RPMI7951 (cell line): ENCODE results near the gene RNPEP. TPM values are rescaled to one million over a fixed set of nuclear protein-coding genes. Genes with fewer than 3 reads are reported as not detected.
"Not testable (repeated sequence)": the region's sequence is repeated elsewhere in the genome, so short reads cannot be mapped to it uniquely, and the experiment has no call there.

Experiments used
- DNase-seq: peaks from one replicate; pipeline ENCODE4 v3.0.0-alpha.2; 2012; ENCODE audit warnings: low read depth
- total RNA-seq: library from RNA; depleted of rRNA; stranded (reverse); fragments of >200 nt; shearing (Covaris generic); gene quantifications from 2 replicates; pipeline ENCODE4 v1.2.3, GENCODE V29; 2014

RNPEP gene
- total RNA-seq, 1 experiment from 2014 or later: 46.6 TPM

DNA sequence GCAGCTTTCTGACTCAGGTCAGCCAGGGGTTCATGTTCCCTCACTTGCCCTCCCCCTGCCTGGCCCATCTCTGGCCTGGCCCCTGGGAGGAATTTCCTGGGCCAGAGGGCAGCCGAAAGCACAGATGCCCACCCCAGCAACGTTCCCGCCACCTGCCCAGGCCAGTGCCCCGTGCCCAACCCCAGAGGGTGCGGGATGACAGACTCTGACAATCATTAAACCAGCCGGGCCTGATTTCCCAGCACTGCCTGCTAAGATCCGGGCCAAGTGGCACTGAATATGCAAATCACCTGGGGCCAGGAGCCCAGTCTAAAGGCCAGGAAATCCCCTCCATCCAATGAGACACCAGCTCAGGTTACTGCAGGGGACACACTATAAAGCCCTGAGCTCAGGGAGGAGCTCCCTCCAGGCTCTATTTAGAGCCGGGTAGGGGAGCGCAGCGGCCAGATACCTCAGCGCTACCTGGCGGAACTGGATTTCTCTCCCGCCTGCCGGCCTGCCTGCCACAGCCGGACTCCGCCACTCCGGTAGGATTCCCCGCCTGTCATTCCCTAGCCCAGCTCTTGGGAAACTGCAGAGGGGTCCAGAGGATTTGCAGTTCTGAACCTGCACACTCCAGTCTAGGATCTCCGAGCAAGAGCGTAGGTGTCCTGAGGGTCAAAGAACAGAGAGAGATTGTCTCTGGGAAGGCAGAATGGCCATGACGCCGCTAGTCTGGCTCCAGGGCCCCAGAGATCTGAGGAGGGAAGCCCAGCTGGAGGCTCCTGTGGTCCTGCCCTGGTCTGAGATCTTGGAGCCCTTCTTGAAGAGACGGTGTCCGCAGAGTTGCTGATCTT, 27.9 kb downstream of the RNPEP start, which contains the start of gene ELF3:
Gene ELF3, plus strand, starts transcription at position 408 of the 836 bp plus-strand sequence. CDS start 550 bp downstream, outside the sequence.
- DNase-seq: no peak

DNA sequence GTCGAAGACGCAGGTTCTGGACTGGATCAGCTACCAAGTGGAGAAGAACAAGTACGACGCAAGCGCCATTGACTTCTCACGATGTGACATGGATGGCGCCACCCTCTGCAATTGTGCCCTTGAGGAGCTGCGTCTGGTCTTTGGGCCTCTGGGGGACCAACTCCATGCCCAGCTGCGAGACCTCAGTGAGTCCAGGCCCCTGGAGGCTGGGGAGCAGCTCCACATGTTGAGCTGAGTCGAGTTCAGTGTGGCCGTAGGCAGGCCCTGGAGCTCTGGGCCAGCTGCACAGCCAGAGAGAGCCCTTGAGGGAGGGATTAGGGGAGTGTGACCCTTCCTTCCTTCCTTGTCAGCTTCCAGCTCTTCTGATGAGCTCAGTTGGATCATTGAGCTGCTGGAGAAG, 29.5 kb downstream of the RNPEP start:
- no peak for DNase-seq

DNA sequence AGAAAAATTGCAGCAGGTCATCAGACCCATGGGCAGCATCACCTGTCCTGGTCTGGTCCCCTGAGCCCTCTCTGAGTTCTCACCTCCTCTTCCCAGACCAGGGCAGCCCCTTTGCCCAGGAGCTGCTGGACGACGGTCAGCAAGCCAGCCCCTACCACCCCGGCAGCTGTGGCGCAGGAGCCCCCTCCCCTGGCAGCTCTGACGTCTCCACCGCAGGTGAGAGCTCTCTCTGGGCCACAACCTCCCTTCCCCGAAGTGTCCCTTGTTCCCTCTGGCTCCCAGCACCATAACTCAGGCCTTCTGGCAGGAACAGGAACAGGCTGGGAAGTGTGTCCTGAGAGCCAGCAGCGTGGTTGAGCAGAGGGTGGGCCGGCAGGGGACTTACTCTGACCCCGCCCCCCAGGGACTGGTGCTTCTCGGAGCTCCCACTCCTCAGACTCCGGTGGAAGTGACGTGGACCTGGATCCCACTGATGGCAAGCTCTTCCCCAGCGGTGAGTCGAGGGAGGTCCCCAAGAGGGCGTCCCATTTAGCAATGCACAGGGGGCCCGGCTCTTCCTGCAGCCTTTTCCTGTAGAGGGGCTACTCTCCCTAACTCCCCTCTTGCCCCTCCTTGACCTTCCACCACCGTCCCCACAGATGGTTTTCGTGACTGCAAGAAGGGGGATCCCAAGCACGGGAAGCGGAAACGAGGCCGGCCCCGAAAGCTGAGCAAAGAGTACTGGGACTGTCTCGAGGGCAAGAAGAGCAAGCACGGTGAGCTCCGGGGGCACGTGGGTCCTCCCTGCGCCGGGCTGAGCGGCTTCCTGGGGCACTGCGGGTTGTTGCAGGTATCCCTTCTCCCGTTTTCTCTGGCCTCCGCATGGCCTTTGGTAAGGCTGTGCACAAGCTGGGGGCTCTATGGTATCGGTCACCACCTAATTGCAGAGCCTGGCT, 30.4 kb downstream of the RNPEP start:
- DNase-seq: no peak

DNA sequence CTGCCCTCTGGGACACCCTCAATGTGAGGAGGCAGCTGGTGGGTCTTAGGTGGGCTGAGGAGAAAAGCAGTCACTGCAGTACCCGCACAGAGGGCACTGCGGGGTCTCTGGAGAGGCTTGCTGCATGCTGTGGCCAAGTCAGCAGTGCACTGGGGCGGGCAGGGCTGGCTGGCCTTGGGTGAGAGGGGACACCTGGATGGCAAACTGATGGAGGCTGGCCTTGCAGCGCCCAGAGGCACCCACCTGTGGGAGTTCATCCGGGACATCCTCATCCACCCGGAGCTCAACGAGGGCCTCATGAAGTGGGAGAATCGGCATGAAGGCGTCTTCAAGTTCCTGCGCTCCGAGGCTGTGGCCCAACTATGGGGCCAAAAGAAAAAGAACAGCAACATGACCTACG, 31.2 kb downstream of the RNPEP start:
- DNase-seq: no peak

DNA sequence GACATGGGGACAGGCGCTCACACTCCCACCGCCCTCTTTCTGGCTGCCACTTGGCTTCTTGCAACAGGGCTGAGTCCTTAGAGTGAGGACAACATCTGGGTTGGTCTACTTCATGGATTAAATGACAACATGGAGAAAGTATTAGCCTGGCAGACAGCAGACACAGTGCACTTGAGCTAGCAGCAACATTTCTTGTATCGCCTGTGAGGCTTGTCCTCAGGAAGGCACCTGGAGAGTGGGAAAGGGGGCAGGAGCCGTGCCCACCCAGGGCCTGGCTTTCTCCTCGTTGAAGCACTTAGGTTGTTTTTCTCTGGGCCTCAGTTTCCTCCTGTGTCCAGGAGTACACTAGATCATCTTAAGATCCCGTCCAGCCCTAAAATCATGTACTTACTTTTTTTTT, 31.6 kb downstream of the RNPEP start:
- DNase-seq: no peak

DNA sequence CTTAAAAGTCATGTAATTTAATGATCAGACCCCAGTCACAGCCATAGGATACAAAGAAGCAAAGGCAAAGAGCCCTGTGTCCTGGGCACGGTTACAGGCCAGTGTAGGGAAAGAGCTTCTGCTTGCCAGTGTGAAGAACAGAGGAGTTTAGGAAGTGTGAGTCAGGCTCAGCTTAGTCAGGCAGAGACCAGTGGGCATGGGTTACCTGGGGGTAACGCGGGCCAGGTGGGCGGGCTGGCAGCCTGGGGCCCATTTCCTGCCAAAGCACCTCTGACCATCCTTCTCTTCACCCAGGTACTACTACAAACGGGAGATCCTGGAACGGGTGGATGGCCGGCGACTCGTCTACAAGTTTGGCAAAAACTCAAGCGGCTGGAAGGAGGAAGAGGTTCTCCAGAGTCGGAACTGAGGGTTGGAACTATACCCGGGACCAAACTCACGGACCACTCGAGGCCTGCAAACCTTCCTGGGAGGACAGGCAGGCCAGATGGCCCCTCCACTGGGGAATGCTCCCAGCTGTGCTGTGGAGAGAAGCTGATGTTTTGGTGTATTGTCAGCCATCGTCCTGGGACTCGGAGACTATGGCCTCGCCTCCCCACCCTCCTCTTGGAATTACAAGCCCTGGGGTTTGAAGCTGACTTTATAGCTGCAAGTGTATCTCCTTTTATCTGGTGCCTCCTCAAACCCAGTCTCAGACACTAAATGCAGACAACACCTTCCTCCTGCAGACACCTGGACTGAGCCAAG, 32.6 kb downstream of the RNPEP start:
- DNase-seq: no peak

DNA sequence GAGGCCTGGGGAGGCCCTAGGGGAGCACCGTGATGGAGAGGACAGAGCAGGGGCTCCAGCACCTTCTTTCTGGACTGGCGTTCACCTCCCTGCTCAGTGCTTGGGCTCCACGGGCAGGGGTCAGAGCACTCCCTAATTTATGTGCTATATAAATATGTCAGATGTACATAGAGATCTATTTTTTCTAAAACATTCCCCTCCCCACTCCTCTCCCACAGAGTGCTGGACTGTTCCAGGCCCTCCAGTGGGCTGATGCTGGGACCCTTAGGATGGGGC, 33.2 kb downstream of the RNPEP start:
- DNase-seq: no peak

DNA sequence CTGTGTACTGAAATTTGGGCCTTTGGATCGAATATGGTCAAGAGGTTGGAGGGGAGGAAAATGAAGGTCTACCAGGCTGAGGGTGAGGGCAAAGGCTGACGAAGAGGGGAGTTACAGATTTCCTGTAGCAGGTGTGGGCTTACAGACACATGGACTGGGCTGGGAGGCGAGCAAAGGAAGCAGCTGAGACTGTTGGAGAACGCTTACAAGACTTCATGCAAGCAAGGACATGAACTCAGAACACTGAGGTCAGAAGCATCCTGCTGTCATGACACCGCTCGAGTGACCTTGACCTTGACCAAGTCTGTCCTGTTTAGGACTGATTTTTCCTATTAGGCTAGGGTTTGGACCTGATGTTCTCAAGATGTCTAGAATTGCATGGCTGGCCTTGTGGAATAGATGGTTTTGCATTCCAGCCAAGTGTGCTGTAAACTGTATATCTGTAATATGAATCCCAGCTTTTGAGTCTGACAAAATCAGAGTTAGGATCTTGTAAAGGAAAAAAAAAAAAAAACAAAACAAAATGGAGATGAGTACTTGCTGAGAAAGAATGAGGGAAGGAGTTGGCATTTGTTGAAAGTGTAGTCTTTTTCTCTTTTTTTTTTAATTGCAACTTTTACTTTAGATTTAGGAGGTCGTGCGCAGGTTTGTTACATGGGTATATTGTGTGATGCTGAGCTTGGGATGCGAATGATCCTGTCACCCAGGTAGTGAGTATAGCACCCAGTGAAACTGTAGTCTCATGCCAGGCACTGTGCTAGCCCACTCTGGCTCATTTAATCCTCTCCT, 33.8 kb downstream of the RNPEP start:
- no peak for DNase-seq

DNA sequence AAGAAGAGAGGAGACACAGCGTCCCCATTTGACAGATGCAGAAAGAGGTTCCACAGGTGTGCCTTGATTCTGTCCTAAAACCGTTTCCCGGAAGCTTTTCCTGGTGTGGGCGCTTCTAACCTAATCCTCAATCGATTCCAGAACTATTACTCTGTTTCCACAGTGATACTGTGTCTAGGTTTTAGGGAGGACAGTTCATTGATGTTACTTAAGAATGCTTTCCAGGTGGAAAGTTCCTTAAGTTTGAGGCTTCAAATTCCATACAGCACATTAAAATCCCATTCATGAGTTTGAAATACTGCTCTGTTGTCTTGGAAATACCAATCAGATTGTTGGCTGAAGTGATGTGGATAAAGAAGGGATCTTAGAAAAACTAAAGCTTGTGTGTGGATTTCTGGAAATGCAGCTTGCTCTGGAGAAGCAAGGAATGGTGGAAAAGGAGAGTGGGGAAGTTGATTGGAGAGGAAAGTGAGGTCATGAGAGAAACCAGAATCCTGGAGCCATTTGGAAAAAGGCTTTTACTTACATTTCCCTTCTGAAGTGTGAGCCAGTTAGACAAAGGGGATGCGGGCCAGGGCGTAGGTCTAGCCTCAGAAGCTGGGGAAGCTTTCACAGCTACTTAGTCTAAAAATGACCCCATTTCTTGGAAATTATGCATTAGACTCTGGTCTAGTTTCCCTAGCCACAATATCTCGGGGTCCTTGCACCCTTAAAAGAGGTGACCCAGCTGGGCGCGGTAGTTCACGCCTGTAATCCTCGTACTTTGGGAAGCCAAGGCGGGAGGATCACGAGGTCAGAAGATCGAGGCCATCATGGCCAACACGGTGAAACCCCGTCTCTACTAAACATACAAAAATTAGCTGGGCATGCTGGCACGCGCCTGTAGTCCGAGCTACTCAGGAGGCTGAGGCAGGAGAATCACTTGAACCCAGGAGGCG, 34.6 kb downstream of the RNPEP start:
- DNase-seq: no peak

DNA sequence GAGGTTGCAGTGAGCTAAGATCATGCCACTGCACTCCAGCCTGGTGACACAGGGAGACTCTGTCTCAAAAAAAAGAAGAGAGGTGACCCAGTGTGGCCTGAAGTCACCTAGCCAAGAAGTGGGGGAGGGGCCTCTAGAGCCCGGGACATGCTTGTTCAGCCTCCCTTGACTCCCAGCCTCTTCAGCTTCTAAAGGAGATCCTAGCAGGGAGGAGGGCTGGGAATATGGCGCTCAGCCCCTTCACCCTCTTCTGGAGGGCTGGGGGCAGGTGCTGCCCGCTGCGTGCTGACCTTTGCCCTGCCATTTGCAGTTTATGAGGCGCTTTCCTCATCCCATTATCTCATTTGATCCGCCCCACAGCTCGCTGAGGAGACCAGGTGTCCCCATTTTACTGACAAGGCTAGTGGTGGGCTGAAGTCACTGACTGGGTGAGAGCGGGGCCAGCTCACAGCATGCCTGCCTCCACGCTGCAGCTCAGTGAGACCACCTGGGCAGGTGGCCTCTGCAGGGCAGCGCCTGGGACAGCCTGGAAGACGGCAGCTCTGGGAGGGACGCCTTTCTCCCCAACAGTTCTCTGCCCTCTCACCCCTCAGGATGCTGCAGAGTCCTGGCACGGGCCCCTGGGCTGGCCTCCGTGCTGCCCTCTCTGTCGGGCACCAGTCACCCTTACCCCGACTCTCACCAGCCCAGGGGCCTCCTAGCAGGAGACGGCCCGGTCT, 35.5 kb downstream of the RNPEP start:
- no peak for DNase-seq

DNA sequence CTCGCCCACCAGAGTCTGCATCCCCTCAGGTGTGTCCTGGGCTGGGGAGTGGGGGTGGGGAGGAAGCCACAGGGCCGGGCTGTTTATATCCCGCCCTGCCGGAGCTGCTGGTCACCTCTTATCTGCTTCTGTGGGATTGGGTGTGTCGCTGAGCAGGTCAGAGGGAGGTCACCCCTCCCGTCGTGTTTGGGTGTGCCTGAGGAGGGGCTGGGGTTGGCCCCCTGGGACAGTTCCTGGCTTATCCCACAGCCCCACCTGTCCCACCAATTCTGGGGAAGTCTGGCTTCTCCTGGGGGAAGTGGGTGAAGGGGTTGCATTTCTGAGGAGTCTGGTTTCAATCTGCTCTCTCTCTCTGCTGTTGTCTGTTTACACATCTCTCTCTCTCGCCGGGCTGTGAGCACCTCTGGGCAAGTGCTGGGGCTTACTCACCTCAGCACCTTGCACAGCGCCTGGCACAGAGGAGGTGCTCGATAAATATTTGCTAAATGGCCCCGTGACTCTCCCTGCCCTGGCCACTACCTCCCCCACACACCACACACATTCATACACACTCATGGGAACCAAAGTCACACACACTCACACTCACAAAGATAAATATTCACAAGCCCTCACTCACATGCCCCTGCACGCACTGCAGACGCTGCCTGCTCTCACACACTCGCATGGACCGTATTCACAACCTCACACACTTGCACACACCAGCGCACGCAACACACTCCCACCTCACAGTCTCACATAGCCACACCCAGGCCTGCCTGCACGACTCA, 36.2 kb downstream of the RNPEP start:
- DNase-seq: no peak

DNA sequence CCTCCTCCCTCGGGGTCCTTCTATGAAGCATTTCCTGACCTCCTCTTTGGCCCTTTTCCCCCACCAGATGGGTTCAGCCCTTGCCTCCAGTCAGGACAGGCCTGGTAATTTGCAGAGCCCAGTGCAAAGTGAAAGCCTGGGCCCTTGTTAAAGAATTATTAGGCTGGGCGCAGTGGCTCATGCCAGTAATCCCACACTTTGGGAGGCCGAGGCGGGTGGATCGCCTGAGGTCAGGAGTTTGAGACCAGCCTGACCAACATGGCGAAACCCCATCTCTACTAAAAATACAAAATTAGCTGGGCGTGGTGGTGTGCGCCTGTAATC, 36.7 kb downstream of the RNPEP start:
- not testable (repeated sequence) for DNase-seq

DNA sequence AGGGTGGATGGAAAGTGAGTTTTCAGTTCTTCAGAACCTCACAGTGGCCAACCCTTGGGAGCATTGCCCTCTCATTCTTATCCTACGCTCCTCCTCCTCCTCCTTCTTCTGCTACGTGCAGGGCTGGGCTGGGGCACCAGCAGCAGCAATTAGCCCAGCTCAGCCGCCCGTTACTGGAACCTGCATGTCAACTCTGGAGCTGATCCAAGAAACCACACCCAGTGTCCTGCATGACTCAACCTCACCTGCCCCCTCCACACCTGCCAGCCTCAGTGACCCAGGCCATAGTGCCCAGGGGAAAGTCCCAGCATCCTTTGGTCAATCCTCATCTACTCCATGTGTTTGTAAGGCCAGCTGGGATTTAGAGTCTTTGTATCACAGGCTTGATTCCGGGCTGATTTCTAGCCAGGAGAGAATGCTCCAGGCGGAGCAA, 40.6 kb downstream of the RNPEP start:
- DNase-seq: no peak

DNA sequence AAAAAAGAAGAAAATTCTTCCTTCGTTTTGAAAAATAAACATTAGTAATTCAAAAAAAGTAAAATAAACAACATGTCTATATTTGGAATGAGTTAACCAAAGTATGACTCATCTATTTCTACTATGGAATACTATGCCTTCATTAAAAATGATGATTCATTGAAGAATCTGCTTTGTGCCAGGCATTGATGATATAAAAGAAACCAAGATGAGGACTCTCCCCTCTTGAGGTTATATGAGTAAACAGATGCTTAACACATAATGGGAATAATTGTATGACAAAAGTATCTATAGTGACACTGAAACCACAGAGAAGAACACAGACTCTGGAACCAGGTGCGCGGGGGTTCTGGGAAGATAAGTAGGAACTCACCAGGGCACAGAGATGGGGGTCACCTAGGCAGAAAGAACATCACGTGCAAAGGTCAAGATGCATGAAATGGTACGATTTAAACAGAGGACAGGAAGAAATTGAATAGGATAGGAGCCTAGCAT, 46.8 kb downstream of the RNPEP start:
- peak; percentile 76 for DNase-seq

DNA sequence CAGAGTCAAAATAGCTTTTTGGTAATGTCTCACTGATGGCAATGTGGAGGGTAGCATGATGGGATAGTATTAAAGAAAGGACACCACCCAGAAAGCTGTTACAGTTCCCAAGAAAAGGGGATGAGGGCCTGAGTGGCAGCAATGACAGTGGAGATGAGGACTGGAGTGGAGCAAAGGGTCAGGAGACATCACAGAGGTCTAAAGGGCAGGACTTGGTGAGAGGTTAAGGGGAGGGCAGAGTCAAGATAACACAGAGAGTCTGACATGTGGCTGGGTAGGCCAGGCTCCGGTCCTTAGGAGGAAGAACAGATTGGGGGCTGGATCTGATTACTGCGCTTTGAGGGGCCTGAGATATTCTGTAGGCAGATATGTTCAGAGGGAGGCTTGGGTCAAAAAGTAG, 47.3 kb downstream of the RNPEP start:
- no peak for DNase-seq

DNA sequence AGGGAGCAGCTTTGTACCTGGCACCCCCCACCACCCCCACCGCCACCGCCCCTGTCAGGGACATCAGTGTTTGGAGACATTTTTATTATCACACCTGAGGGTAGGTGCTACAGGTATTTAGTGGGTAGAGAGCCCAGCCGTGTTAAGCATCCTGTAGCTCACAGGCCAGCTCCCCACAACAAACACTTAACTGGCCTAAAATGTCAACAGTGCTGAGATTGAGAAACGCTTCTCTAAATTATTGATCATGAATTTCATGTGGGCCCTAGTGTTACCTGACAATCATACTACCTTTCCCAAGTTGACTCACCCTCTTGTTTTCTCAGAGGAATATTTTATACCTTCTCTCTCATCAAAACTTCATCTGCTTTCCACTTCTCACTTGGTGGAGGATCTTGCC, 49.3 kb downstream of the RNPEP start:
- DNase-seq: no peak

DNA sequence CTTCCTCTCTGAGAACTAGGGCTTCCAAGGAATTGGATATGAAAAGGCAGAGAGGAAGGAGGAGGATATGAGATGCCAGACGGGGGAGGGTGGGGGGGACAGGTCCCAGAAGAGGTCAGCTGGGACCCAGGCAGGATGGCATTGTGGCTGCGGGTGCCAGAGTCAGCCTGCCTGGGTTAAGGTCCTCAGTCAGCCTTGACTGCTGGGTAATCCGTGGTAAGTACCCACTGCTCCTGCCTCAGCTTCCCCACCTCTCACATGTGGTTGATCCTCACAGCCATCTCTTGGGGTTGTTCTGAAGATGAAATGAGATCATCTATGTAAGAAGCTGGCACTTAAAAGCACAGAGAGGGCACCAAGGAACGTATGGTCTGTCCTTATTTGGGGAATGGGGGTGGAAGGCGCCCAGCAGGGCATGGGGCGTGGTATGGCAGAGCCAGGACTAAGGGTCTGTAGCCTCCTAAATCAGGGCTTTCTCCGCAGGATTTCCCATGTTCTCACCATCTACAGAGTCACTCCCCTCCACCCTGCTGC, 51.8 kb downstream of the RNPEP start:
- no peak for DNase-seq

DNA sequence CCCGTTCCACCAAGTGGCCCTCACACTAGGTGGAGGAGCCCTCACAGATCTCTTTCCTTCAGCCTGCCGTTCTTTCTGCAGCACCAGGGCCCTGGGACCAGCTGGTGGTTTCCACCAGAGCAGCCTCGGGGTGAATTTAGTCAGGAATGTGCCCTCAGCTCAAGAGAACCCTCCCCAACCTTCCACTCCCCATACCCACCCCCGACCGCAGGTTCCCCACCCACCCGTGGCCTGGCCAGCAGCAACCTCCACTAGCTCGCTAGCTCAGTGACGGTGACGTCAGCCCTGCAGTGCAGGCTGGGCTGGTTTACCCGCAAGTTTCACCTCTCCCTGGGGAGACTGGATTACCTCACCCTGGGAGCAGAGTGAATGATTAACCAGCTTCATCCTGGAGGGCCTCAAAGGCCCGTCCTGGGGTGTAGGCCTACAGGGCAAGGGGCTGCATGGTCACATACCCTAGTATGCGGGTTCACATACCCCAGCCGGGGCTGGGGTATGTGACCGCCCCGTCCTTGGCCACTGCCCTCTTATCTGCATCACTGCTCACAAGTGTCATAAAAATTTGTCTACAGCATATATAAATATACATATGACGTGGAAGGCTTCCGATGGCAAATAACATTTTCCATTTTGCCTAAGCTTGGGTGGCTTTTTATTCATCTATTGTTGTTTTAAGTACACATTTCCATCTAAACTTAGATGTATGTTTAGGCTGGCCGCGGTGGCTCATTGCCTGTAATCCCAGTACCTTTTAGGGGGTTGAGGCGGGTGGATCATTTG, 52.4 kb downstream of the RNPEP start:
- peak; percentile 83 for DNase-seq
